OCI-LY7 (cell line): ENCODE results near the gene EXOC3L2. TPM values are rescaled to one million over a fixed set of nuclear protein-coding genes. Genes with fewer than 3 reads are reported as not detected.

ENCODE experiments used
- total RNA-seq, 2 experiments: library from RNA; depleted of rRNA in 1 of 2; stranded (reverse); fragments of >200 nt in 1 of 2; shearing (Covaris generic) in 1 of 2; gene quantifications; 2 replicates each; pipeline ENCODE4 v1.2.3, GENCODE V29; 2014 to 2022

The EXOC3L2 gene
- total RNA-seq, 2 experiments from 2014 or later = not detected

Other genes with a start within 250 kb of the EXOC3L2 start
- gene RELB, start 243.9 kb downstream of the EXOC3L2 start, total RNA-seq (2014; rRNA removed; shearing (Covaris generic)) = 36.4 and 36.9 TPM in 2 replicates
- 51.1 and 61.7 TPM in 2 replicates for gene RELB, start 243.9 kb downstream of the EXOC3L2 start, total RNA-seq (2022)
- 142 and 152 TPM in 2 replicates for gene CLASRP, start 206.4 kb downstream of the EXOC3L2 start, total RNA-seq (2014; rRNA removed; shearing (Covaris generic))
- gene CLASRP, start 206.4 kb downstream of the EXOC3L2 start, total RNA-seq (2022) = 166 and 181 TPM in 2 replicates
- 10.6 and 13.5 TPM in 2 replicates for gene ZNF296, start 168.9 kb downstream of the EXOC3L2 start, total RNA-seq (2014; rRNA removed; shearing (Covaris generic))
- 31.4 and 31.6 TPM in 2 replicates for gene ZNF296, start 168.9 kb downstream of the EXOC3L2 start, total RNA-seq (2022)
- 45.2 and 60.0 TPM in 2 replicates for gene GEMIN7, start 166.1 kb downstream of the EXOC3L2 start, total RNA-seq (2014; rRNA removed; shearing (Covaris generic))
- gene GEMIN7, start 166.1 kb downstream of the EXOC3L2 start, total RNA-seq (2022) = 38.8 and 46.3 TPM in 2 replicates
- 35.5 and 48.6 TPM in 2 replicates for gene PPP1R37, start 152.2 kb downstream of the EXOC3L2 start, total RNA-seq (2014; rRNA removed; shearing (Covaris generic))
- gene PPP1R37, start 152.2 kb downstream of the EXOC3L2 start, total RNA-seq (2022) = 24.7 and 27.7 TPM in 2 replicates
- gene NKPD1, start 84.4 kb downstream of the EXOC3L2 start, total RNA-seq (2014; rRNA removed; shearing (Covaris generic)) = 0.50 and 1.0 TPM in 2 replicates
- gene NKPD1, start 84.4 kb downstream of the EXOC3L2 start, total RNA-seq (2022) = 1.00 and 1.0 TPM in 2 replicates
- 50.5 and 55.6 TPM in 2 replicates for gene TRAPPC6A, start 67.2 kb downstream of the EXOC3L2 start, total RNA-seq (2014; rRNA removed; shearing (Covaris generic))
- gene TRAPPC6A, start 67.2 kb downstream of the EXOC3L2 start, total RNA-seq (2022) = 70.9 and 81.9 TPM in 2 replicates
- 8.1 and 9.7 TPM in 2 replicates for gene BLOC1S3, start 66.6 kb downstream of the EXOC3L2 start, total RNA-seq (2014; rRNA removed; shearing (Covaris generic))
- 13.8 and 15.4 TPM in 2 replicates for gene BLOC1S3, start 66.6 kb downstream of the EXOC3L2 start, total RNA-seq (2022)
- 10.4 and 14.2 TPM in 2 replicates for gene MARK4, start 5.9 kb upstream of the EXOC3L2 start, total RNA-seq (2014; rRNA removed; shearing (Covaris generic))
- gene MARK4, start 5.9 kb upstream of the EXOC3L2 start, total RNA-seq (2022) = 24.5 and 25.6 TPM in 2 replicates
- not detected in 2 replicates for gene CKM, start 77.5 kb upstream of the EXOC3L2 start, total RNA-seq (2014; rRNA removed; shearing (Covaris generic))
- gene CKM, start 77.5 kb upstream of the EXOC3L2 start, total RNA-seq (2022) = not detected in 2 replicates
- not detected in 2 replicates for gene KLC3, start 95.3 kb upstream of the EXOC3L2 start, total RNA-seq (2014; rRNA removed; shearing (Covaris generic))
- gene KLC3, start 95.3 kb upstream of the EXOC3L2 start, total RNA-seq (2022) = not detected in 2 replicates
- 12.8 and 21.0 TPM in 2 replicates for gene ERCC2, start 125.2 kb upstream of the EXOC3L2 start, total RNA-seq (2014; rRNA removed; shearing (Covaris generic))
- gene ERCC2, start 125.2 kb upstream of the EXOC3L2 start, total RNA-seq (2022) = 24.4 and 30.8 TPM in 2 replicates
- gene PPP1R13L, start 159.7 kb upstream of the EXOC3L2 start, total RNA-seq (2014; rRNA removed; shearing (Covaris generic)) = 5.3 and 7.8 TPM in 2 replicates
- gene PPP1R13L, start 159.7 kb upstream of the EXOC3L2 start, total RNA-seq (2022) = 15.5 and 17.4 TPM in 2 replicates
- 16.3 and 28.0 TPM in 2 replicates for gene POLR1G, start 161.2 kb upstream of the EXOC3L2 start, total RNA-seq (2014; rRNA removed; shearing (Covaris generic))
- gene POLR1G, start 161.2 kb upstream of the EXOC3L2 start, total RNA-seq (2022) = 8.8 and 10.8 TPM in 2 replicates
- 125 and 126 TPM in 2 replicates for gene ERCC1, start 178.5 kb upstream of the EXOC3L2 start, total RNA-seq (2014; rRNA removed; shearing (Covaris generic))
- gene ERCC1, start 178.5 kb upstream of the EXOC3L2 start, total RNA-seq (2022) = 46.2 and 59.4 TPM in 2 replicates
- gene FOSB, start 222.6 kb upstream of the EXOC3L2 start, total RNA-seq (2014; rRNA removed; shearing (Covaris generic)) = 1.2 and 2.3 TPM in 2 replicates
- 2.1 and 2.4 TPM in 2 replicates for gene FOSB, start 222.6 kb upstream of the EXOC3L2 start, total RNA-seq (2022)